Transverse colon (tissue), 4 donors: ENCODE measurements around the gene DYNC1H1. TPM values are rescaled to one million over a fixed set of nuclear protein-coding genes. Genes with fewer than 3 reads are reported as not detected.

ENCODE experiments used
- DNase-seq: peaks from one replicate; pipeline ENCODE4 v3.0.0-alpha.2; 2019
- H3K27ac ChIP-seq, 4 donors: fragments of 200-600 bp; sonication (generic); 2 replicates each; pipeline ENCODE4 v1.5.1; 2016 to 2018; ENCODE audit warnings: inconsistent platforms in 4 of 4
- H3K27me3 ChIP-seq: fragments of 200-600 bp; sonication (generic); 2 replicates; pipeline ENCODE4 v1.5.1; 2017; ENCODE audit warnings: inconsistent platforms
- H3K36me3 ChIP-seq, 4 donors: fragments of 200-600 bp; sonication (generic); 2 replicates each; pipeline ENCODE4 v1.5.1; 2017 to 2019; ENCODE audit warnings: inconsistent platforms in 4 of 4
- H3K4me1 ChIP-seq, 4 donors: fragments of 200-600 bp; sonication (generic); 2 replicates each; pipeline ENCODE4 v1.5.1; 2017 to 2020; ENCODE audit warnings: inconsistent platforms in 4 of 4
- H3K4me3 ChIP-seq, 4 donors: fragments of 200-600 bp; sonication (generic); 1 replicate in 1 of 4; 2 replicates in 3 of 4; pipeline versions ENCODE4 v1.5.1 to v1.6.1; 2017 to 2019; ENCODE audit warnings: inconsistent platforms in 4 of 4
- H3K9me3 ChIP-seq, 2 donors: fragments of 200-600 bp; sonication (generic); 2 replicates each; pipeline ENCODE4 v1.5.1; 2017 to 2019; ENCODE audit warnings: inconsistent platforms in 2 of 2
- CTCF ChIP-seq, 5 experiments: fragments of 200-600 bp in 3 of 5; fragments of 450-650 bp in 2 of 5; sonication (generic) in 3 of 5; IDR thresholded peaks; 1 replicate in 2 of 5; 2 replicates in 3 of 5; pipeline ENCODE4 v1.5.1; 2016 to 2017; ENCODE audit warnings: antibody characterized with exemption in 5 of 5, inconsistent platforms in 3 of 5, mild to moderate bottlenecking in 2 of 5, moderate library complexity in 1 of 5
- EP300 ChIP-seq: sonication (generic); formaldehyde crosslinking; IDR thresholded peaks from one replicate; pipeline ENCODE4 v1.6.1; 2017; ENCODE audit warnings: antibody characterized with exemption, low read depth
- POLR2A ChIP-seq: fragments of 450-650 bp; IDR thresholded peaks from one replicate; pipeline ENCODE4 v1.6.1; 2016; ENCODE audit warnings: antibody characterized with exemption, mild to moderate bottlenecking, moderate library complexity
- POLR2AphosphoS5 ChIP-seq, 3 donors: sonication (generic); formaldehyde crosslinking; IDR thresholded peaks; one replicate each; pipeline ENCODE4 v1.6.1; 2016; ENCODE audit warnings: antibody characterized with exemption in 3 of 3
- WGBS, 2 donors: methylation state at CpG; one replicate each; pipeline ENCODE4 v1.1.5; 2018; ENCODE audit warnings: low coverage in 1 of 2; 5-methylcytosine and 5-hydroxymethylcytosine counted together
- in situ Hi-C, 4 donors: fragments of 200-750 bp; cut with MboI; loops; one replicate each; pipeline versions ENCODE4 v1.15.0 to v1.15.1; 2017; ENCODE audit warnings: low sequenced_read_pairs in 3 of 4, low pct_ligation_motif_present in 1 of 4, low pct_unique_long_range_greater_than_20kb in 1 of 4
- intact Hi-C: fragments of 100-400 bp; cut with DNase I; formaldehyde crosslinking; loops from one replicate; pipeline ENCODE4 v1.15.1; 2023; ENCODE audit warnings: low total_unique reads
- total RNA-seq, 4 donors: library from RNA; depleted of rRNA; stranded (reverse); fragments of >200 nt; gene quantifications; one replicate each; pipeline ENCODE4 v1.1.0, GENCODE V29; 2016

The DYNC1H1 gene
- total RNA-seq, 4 donors from 2014 or later = 471 to 647 (median 482) TPM

GRCh38 chr14:102085948-102086708, 121.8 kb downstream of the DYNC1H1 start:
- DNase-seq = peak; percentile 60
- peak overlapping the region; percentile 100 for H3K27ac ChIP-seq
- TF ChIP-seq POLR2AphosphoS5 (IDR thresholded peaks at IDR 0.05) (no peak), EP300 (no peak), CTCF (IDR thresholded peaks at IDR 0.05) (no peak), POLR2A (no peak)
- peak overlapping the region; percentile 94 to 99 (median 96) for H3K4me3 ChIP-seq
- H3K36me3 ChIP-seq = peaks cover 2 to 45% (median 23%) of the 10 kb centered on the region in 4 donors
- in situ Hi-C loops (no loop called here), intact Hi-C loops (loop anchor here (5.0 kb wide), 1 partner anchor 119 kb away; no protein-coding TSS in a partner anchor)
- H3K27me3 ChIP-seq = no peaks in the 10 kb centered on the region
- no peaks in the 10 kb centered on the region for H3K9me3 ChIP-seq
- WGBS, 2 donors = 2 to 3% methylated on average over 6 to 47 of the region's 49 CpGs
- H3K4me1 ChIP-seq = peaks cover 20 to 45% (median 40%) of the 10 kb centered on the region in 4 donors

- in situ Hi-C loops = no loop called here
- H3K27me3 ChIP-seq = no peaks in the 10 kb centered on the region
- intact Hi-C loops = loop anchor here (5.0 kb wide), 1 partner anchor 119 kb away; no protein-coding TSS in a partner anchor
- WGBS, 2 donors = 0% methylated on average over 12 of the region's 32 CpGs; no CpG with 5 or more reads in 1 of the 2 donors
- peak overlapping the region; percentile 94 to 99 (median 96) for H3K4me3 ChIP-seq
- no peak for DNase-seq
- TF ChIP-seq CTCF (IDR thresholded peaks at IDR 0.05) (no peak), POLR2A (no peak), EP300 (no peak), POLR2AphosphoS5 (IDR thresholded peaks at IDR 0.05) (no peak)
- H3K4me1 ChIP-seq = peaks cover 20 to 45% (median 40%) of the 10 kb centered on the region in 4 donors
- peak overlapping the region; percentile 100 for H3K27ac ChIP-seq
- H3K9me3 ChIP-seq = no peaks in the 10 kb centered on the region
- H3K36me3 ChIP-seq = peaks cover 2 to 40% (median 21%) of the 10 kb centered on the region in 4 donors
Observed at GRCh38 chr14:102086709-102086971, 122.3 kb downstream of the DYNC1H1 start.

- TF ChIP-seq EP300 (no peak), POLR2AphosphoS5 (IDR thresholded peaks at IDR 0.05) (peak; percentile 100), POLR2A (peak; percentile 99), CTCF (IDR thresholded peaks at IDR 0.05) (peak in 2 of 5 experiments; percentile 10 to 19)
- in situ Hi-C loops = no loop called here
- Histone ChIP-seq H3K27me3 (no peaks in the 10 kb centered on the region), H3K27ac (peak within 1 kb of the TSS; percentile 100), H3K9me3 (no peaks in the 10 kb centered on the region), H3K4me1 (peaks cover 20 to 45% (median 38%) of the 10 kb centered on the region in 4 donors), H3K36me3 (peaks cover 2 to 35% (median 18%) of the 10 kb centered on the region in 4 donors), H3K4me3 (peak within 1 kb of the TSS; percentile 95 to 99 (median 97))
- WGBS, 2 donors = 0% methylated on average over 74 of the region's 106 CpGs; no CpG with 5 or more reads in 1 of the 2 donors
- intact Hi-C loops = loop anchor here (5.0 kb wide), 1 partner anchor 120 kb away; no protein-coding TSS in a partner anchor
- peak; percentile 94 for DNase-seq
Observed at GRCh38 chr14:102086972-102087761, 122.8 kb downstream of the DYNC1H1 start, which contains the start of gene HSP90AA1. Gene HSP90AA1, minus strand, starts transcription at chr14:102087044. Its CDS starts 666 bp downstream, at chr14:102086378.

GRCh38 chr14:102087762-102088011, 123.3 kb downstream of the DYNC1H1 start:
- in situ Hi-C loops (no loop called here), intact Hi-C loops (loop anchor here (5.0 kb wide), 1 partner anchor 120 kb away; no protein-coding TSS in a partner anchor)
- 2 to 7% methylated on average over 10 to 11 of the region's 11 CpGs for WGBS, 2 donors
- peak overlapping the region; percentile 95 to 99 (median 97) for H3K4me3 ChIP-seq
- DNase-seq = no peak
- H3K36me3 ChIP-seq = peaks cover 2 to 29% (median 15%) of the 10 kb centered on the region in 4 donors
- no peaks in the 10 kb centered on the region for H3K27me3 ChIP-seq
- H3K9me3 ChIP-seq = no peaks in the 10 kb centered on the region
- H3K27ac ChIP-seq = peak overlapping the region; percentile 100
- TF ChIP-seq CTCF (IDR thresholded peaks at IDR 0.05) (peak in 1 of 5 experiments; percentile 2), POLR2AphosphoS5 (IDR thresholded peaks at IDR 0.05) (no peak), POLR2A (no peak)
- peaks cover 20 to 42% (median 36%) of the 10 kb centered on the region in 4 donors for H3K4me1 ChIP-seq
